Central memory CD8-positive, alpha-beta T cell (primary cell): ENCODE measurements around the gene METTL26.

Source experiments
- ATAC-seq: fragments of 150-1000 bp; cut with Tn5 transposase; replicated peaks from 2 replicates; pipeline ENCODE4 v1.10.0; 2022; ENCODE audit warnings: mild to moderate bottlenecking, moderate FRiP score, moderate number of reproducible peaks; ENCODE audit not compliant: poor library complexity, severe bottlenecking; ENCODE audit errors: extremely low read depth
- DNase-seq, 2 donors: peaks; one replicate each; pipeline ENCODE4 v3.0.0; 2021; ENCODE audit warnings: low spot score in 2 of 2
- H3K27ac Mint-ChIP-seq: one replicate; pipeline ENCODE4 v1.8.0; 2022; ENCODE audit warnings: low read depth, mild to moderate bottlenecking, moderate library complexity, mixed read lengths
- H3K27me3 Mint-ChIP-seq: one replicate; pipeline ENCODE4 v1.8.0; 2022; ENCODE audit warnings: mixed read lengths
- H3K36me3 Mint-ChIP-seq: one replicate; pipeline ENCODE4 v1.8.0; 2022; ENCODE audit warnings: mild to moderate bottlenecking, moderate library complexity, mixed read lengths; ENCODE audit not compliant: insufficient read depth
- H3K4me1 Mint-ChIP-seq: one replicate; pipeline ENCODE4 v1.8.0; 2022; ENCODE audit warnings: mixed read lengths
- H3K4me3 Mint-ChIP-seq: one replicate; pipeline ENCODE4 v1.8.0; 2022; ENCODE audit warnings: mild to moderate bottlenecking, moderate library complexity, mixed read lengths
- H3K9me3 Mint-ChIP-seq: one replicate; pipeline ENCODE4 v1.8.0; 2022; ENCODE audit warnings: mixed read lengths

The METTL26 gene

DNA sequence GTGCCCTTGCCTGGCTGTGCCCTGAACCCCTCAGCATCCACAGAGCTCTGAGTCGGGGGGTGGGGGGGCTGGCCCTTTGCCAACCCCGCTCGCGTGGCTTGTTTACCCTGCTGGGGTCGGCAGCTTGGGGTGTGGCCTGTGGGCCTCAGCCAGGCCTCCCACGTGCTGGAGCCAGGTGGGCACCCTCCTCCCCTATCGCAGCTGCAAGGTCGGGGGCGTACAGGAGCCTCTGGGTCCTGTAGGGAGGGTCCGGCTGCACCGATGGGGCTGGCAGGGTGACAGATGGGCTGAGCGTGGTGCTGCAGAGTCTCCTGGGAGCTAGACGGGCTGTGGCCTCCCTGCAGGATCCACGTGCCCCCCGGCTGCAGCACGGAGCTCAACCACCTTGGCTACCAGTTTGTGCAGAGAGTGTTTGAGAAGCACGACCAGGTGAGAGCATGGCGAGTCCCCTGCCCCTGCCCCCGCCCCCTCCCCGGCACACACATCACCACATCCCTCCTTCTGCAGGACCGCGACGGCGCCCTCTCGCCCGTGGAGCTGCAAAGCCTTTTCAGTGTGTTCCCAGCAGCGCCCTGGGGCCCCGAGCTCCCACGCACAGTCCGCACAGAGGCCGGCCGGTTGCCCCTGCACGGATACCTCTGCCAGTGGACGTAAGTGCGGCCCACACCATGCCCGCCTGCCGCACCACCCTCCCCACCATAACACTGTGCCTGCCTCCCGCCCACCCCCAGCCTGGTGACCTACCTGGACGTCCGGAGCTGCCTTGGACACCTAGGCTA lies 35.4 kb upstream of the METTL26 start:
- ATAC-seq = no peak
- Mint-ChIP-seq H3K9me3 (no peaks in the 10 kb centered on the region), H3K36me3 (peaks cover 11% of the 10 kb centered on the region), H3K4me3 (no peak overlapping the region), H3K4me1 (peaks cover 6% of the 10 kb centered on the region), H3K27ac (no peak overlapping the region), H3K27me3 (no peaks in the 10 kb centered on the region)
- no peak for DNase-seq

GRCh38 chr16:670485-671352 lies 34.6 kb upstream of the METTL26 start:
- H3K36me3 Mint-ChIP-seq = peaks cover 11% of the 10 kb centered on the region
- DNase-seq (no peak), ATAC-seq (no peak)
- H3K4me3 Mint-ChIP-seq = no peak overlapping the region
- no peak overlapping the region for H3K27ac Mint-ChIP-seq
- peaks cover 6% of the 10 kb centered on the region for H3K4me1 Mint-ChIP-seq
- no peaks in the 10 kb centered on the region for H3K27me3 Mint-ChIP-seq
- no peaks in the 10 kb centered on the region for H3K9me3 Mint-ChIP-seq

DNA sequence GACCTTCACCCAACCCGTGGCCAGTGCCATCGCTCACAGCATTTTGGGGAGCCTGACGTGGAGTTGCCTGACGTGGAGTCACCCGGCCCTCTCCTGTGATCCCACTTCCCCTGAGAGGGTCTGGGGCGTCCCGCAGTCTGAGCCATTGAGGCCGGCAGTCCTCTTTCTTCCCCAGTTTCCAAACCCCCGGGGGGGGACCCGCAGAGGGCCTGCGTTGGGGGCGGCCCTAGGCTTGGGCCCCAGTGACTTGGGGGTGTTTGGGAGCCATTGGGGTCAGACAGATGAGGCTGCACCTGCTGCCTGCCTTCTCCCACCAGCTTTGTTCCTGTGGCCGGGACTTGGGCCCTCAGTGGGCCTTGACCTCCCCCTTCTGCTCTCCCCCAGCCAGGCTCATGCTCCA lies 33.6 kb upstream of the METTL26 start:
- H3K4me1 Mint-ChIP-seq = peaks cover 6% of the 10 kb centered on the region
- H3K4me3 Mint-ChIP-seq = peak overlapping the region; percentile 75
- DNase-seq (no peak), ATAC-seq (no peak)
- no peaks in the 10 kb centered on the region for H3K27me3 Mint-ChIP-seq
- no peak overlapping the region for H3K27ac Mint-ChIP-seq
- H3K36me3 Mint-ChIP-seq = peaks cover 9% of the 10 kb centered on the region
- H3K9me3 Mint-ChIP-seq = no peaks in the 10 kb centered on the region

GRCh38 chr16:668519-669171 lies 32.5 kb upstream of the METTL26 start:
- H3K27ac Mint-ChIP-seq = peak overlapping the region; percentile 72
- H3K27me3 Mint-ChIP-seq = no peaks in the 10 kb centered on the region
- H3K4me3 Mint-ChIP-seq = peak overlapping the region; percentile 75
- H3K36me3 Mint-ChIP-seq = peaks cover 9% of the 10 kb centered on the region
- ATAC-seq (peak; percentile 8), DNase-seq (no peak)
- H3K4me1 Mint-ChIP-seq = peaks cover 6% of the 10 kb centered on the region
- no peaks in the 10 kb centered on the region for H3K9me3 Mint-ChIP-seq

- H3K4me1 Mint-ChIP-seq = peaks cover 6% of the 10 kb centered on the region
- peak; percentile 94 for ATAC-seq
- no peaks in the 10 kb centered on the region for H3K9me3 Mint-ChIP-seq
- no peaks in the 10 kb centered on the region for H3K27me3 Mint-ChIP-seq
- DNase-seq = peak; percentile 87 to 88
- peak within 1 kb of the TSS; percentile 72 for H3K27ac Mint-ChIP-seq
- peaks cover 6% of the 10 kb centered on the region for H3K36me3 Mint-ChIP-seq
- H3K4me3 Mint-ChIP-seq = peak within 1 kb of the TSS; percentile 75
Measured at GRCh38 chr16:667780-668518, 31.8 kb upstream of the METTL26 start, which contains the start of gene RHOT2. Gene RHOT2, plus strand, starts transcription at chr16:668132. Its CDS starts 68 bp downstream, at chr16:668200.

- peak overlapping the region; percentile 72 for H3K27ac Mint-ChIP-seq
- peak overlapping the region; percentile 75 for H3K4me3 Mint-ChIP-seq
- no peak for DNase-seq
- H3K4me1 Mint-ChIP-seq = peaks cover 6% of the 10 kb centered on the region
- H3K36me3 Mint-ChIP-seq = peaks cover 7% of the 10 kb centered on the region
- H3K27me3 Mint-ChIP-seq = no peaks in the 10 kb centered on the region
- no peaks in the 10 kb centered on the region for H3K9me3 Mint-ChIP-seq
- no peak for ATAC-seq
Measured at GRCh38 chr16:667113-667779, 31.1 kb upstream of the METTL26 start.

- Mint-ChIP-seq H3K9me3 (no peaks in the 10 kb centered on the region), H3K27me3 (no peaks in the 10 kb centered on the region), H3K36me3 (peaks cover 7% of the 10 kb centered on the region), H3K4me3 (no peak overlapping the region), H3K4me1 (peaks cover 6% of the 10 kb centered on the region), H3K27ac (no peak overlapping the region)
- DNase-seq = no peak
- ATAC-seq = no peak
Measured at GRCh38 chr16:666572-666971, 30.5 kb upstream of the METTL26 start.

- no peak overlapping the region for H3K4me3 Mint-ChIP-seq
- peaks cover 2% of the 10 kb centered on the region for H3K36me3 Mint-ChIP-seq
- DNase-seq (no peak), ATAC-seq (no peak)
- no peaks in the 10 kb centered on the region for H3K9me3 Mint-ChIP-seq
- H3K4me1 Mint-ChIP-seq = peaks cover 5% of the 10 kb centered on the region
- no peak overlapping the region for H3K27ac Mint-ChIP-seq
- no peaks in the 10 kb centered on the region for H3K27me3 Mint-ChIP-seq
Measured at GRCh38 chr16:662597-662996, 26.5 kb upstream of the METTL26 start.

GRCh38 chr16:662095-662494 lies 26.0 kb upstream of the METTL26 start:
- peaks cover 5% of the 10 kb centered on the region for H3K4me1 Mint-ChIP-seq
- peaks cover 2% of the 10 kb centered on the region for H3K36me3 Mint-ChIP-seq
- no peaks in the 10 kb centered on the region for H3K9me3 Mint-ChIP-seq
- no peak for DNase-seq
- no peak overlapping the region for H3K4me3 Mint-ChIP-seq
- ATAC-seq = no peak
- H3K27ac Mint-ChIP-seq = no peak overlapping the region
- no peaks in the 10 kb centered on the region for H3K27me3 Mint-ChIP-seq

- DNase-seq (no peak), ATAC-seq (no peak)
- H3K9me3 Mint-ChIP-seq = no peaks in the 10 kb centered on the region
- H3K4me1 Mint-ChIP-seq = peaks cover 5% of the 10 kb centered on the region
- H3K27ac Mint-ChIP-seq = no peak overlapping the region
- H3K27me3 Mint-ChIP-seq = no peaks in the 10 kb centered on the region
- H3K36me3 Mint-ChIP-seq = peaks cover 2% of the 10 kb centered on the region
- no peak overlapping the region for H3K4me3 Mint-ChIP-seq
Measured at GRCh38 chr16:661184-661821, 25.2 kb upstream of the METTL26 start.

GRCh38 chr16:660459-661183 lies 24.5 kb upstream of the METTL26 start:
- H3K36me3 Mint-ChIP-seq = peaks cover 2% of the 10 kb centered on the region
- ATAC-seq (peak; percentile 69), DNase-seq (no peak)
- no peaks in the 10 kb centered on the region for H3K27me3 Mint-ChIP-seq
- H3K27ac Mint-ChIP-seq = no peak overlapping the region
- H3K9me3 Mint-ChIP-seq = no peaks in the 10 kb centered on the region
- no peak overlapping the region for H3K4me3 Mint-ChIP-seq
- H3K4me1 Mint-ChIP-seq = peaks cover 5% of the 10 kb centered on the region
